IPS-18a (cell line): ENCODE results near the gene NOD2.

Source experiments
- H3K27ac ChIP-seq: one replicate; pipeline ENCODE4 v1.5.1; 2013; ENCODE audit warnings: low read length
- H3K27me3 ChIP-seq: one replicate; pipeline ENCODE4 v1.6.1; 2013; ENCODE audit warnings: mild to moderate bottlenecking, low read length; ENCODE audit not compliant: control insufficient read depth, insufficient read depth
- H3K36me3 ChIP-seq: one replicate; pipeline ENCODE4 v1.6.1; 2013; ENCODE audit warnings: low read depth, low read length; ENCODE audit not compliant: control insufficient read depth
- H3K4me1 ChIP-seq: one replicate; pipeline ENCODE4 v1.6.1; 2013; ENCODE audit warnings: low read depth, low read length; ENCODE audit not compliant: control insufficient read depth
- H3K4me3 ChIP-seq: one replicate; pipeline ENCODE4 v1.5.1; 2013; ENCODE audit warnings: low read length
- H3K9ac ChIP-seq: one replicate; pipeline ENCODE4 v1.6.1; 2013; ENCODE audit warnings: mild to moderate bottlenecking, low read length, moderate library complexity
- H3K9me3 ChIP-seq: one replicate; pipeline ENCODE4 v1.6.1; 2013; ENCODE audit warnings: low read depth, low read length; ENCODE audit not compliant: control insufficient read depth

NOD2 gene

GRCh38 chr16:50684823-50685461 is 8.5 kb upstream of the NOD2 start:
- no peak overlapping the region for H3K4me3 ChIP-seq
- no peaks in the 10 kb centered on the region for H3K9me3 ChIP-seq
- no peak overlapping the region for H3K27ac ChIP-seq
- H3K27me3 ChIP-seq = no peaks in the 10 kb centered on the region
- H3K9ac ChIP-seq = no peak overlapping the region
- H3K4me1 ChIP-seq = no peaks in the 10 kb centered on the region
- H3K36me3 ChIP-seq = no peaks in the 10 kb centered on the region

DNA sequence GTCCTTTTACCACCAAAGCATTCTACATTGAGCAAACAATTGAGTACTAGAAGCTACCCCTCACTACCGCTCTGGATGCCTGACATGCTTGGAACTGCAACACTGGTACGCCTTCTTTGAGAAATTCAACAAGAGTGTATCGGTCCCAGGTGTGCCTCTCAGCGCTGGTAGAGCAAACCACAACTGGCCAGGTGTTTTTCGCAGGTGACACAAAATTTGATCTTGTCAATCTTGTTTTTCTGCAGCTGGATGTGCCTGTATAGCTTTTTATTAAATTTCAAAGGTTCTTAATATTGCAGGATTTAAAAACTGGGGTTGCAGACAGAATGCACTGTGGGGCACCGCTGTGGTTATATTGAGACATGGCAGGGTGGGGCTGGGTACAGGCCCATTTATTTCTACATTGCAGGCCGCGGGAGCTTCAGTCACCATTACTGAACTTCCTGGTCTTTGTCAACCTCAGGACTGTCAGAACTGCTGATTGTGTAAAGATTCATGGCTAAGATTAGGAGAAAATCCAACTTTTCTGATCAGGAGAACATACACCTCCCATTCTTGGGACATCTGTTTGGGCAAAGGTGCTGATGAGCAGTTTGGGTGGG is 7.8 kb upstream of the NOD2 start:
- Histone ChIP-seq H3K36me3 (no peaks in the 10 kb centered on the region), H3K9me3 (no peaks in the 10 kb centered on the region), H3K9ac (no peak overlapping the region), H3K27me3 (no peaks in the 10 kb centered on the region), H3K4me3 (no peak overlapping the region), H3K27ac (no peak overlapping the region), H3K4me1 (no peaks in the 10 kb centered on the region)

- H3K27ac ChIP-seq = no peak overlapping the region
- no peaks in the 10 kb centered on the region for H3K4me1 ChIP-seq
- no peaks in the 10 kb centered on the region for H3K9me3 ChIP-seq
- H3K27me3 ChIP-seq = peaks cover 10% of the 10 kb centered on the region
- no peaks in the 10 kb centered on the region for H3K36me3 ChIP-seq
- H3K9ac ChIP-seq = no peak overlapping the region
- H3K4me3 ChIP-seq = no peak overlapping the region
Measured at GRCh38 chr16:50688083-50688482, 5.3 kb upstream of the NOD2 start.

DNA sequence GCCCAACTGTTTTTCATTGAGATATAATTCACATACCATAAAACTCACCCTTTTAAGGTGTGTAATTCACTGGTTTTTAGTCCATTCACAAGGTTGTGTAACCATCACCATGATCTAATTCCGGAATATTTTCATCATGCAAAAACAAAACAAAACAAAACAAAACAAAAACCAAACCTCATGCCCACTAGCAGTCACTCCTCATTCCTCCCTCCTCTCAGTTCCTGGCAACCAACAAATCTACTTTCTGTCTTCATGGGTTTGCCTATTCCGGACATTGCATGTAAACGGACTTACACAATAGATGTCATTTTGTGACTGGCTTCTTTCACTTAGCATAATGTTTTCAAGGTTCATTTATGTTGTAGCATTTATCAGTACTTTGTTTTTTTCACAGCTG is 4.5 kb upstream of the NOD2 start:
- no peak overlapping the region for H3K27ac ChIP-seq
- peaks cover 16% of the 10 kb centered on the region for H3K27me3 ChIP-seq
- H3K9ac ChIP-seq = no peak overlapping the region
- H3K4me3 ChIP-seq = no peak overlapping the region
- no peaks in the 10 kb centered on the region for H3K9me3 ChIP-seq
- no peaks in the 10 kb centered on the region for H3K36me3 ChIP-seq
- no peaks in the 10 kb centered on the region for H3K4me1 ChIP-seq

DNA sequence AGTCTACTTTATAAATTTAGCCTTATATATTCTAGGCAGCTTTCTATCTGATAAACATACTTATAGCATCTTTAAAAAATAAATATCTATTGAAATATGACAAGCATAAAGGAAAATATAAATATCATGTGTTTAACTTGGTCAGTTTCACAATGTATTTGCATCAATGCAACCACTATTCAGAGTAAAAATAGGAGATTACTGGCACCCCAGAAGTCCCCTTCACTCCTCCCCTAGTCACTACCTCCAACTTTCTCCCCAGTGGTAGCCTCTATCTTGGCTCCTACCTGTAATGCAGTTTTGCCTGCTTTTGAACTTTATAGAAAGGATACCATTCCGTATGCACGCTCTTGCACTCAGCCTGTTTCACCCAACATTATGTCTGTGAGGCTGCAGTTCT is 3.2 kb upstream of the NOD2 start:
- Histone ChIP-seq H3K27ac (no peak overlapping the region), H3K9ac (no peak overlapping the region), H3K4me1 (no peaks in the 10 kb centered on the region), H3K9me3 (no peaks in the 10 kb centered on the region), H3K27me3 (peaks cover 24% of the 10 kb centered on the region), H3K36me3 (no peaks in the 10 kb centered on the region), H3K4me3 (no peak overlapping the region)

DNA sequence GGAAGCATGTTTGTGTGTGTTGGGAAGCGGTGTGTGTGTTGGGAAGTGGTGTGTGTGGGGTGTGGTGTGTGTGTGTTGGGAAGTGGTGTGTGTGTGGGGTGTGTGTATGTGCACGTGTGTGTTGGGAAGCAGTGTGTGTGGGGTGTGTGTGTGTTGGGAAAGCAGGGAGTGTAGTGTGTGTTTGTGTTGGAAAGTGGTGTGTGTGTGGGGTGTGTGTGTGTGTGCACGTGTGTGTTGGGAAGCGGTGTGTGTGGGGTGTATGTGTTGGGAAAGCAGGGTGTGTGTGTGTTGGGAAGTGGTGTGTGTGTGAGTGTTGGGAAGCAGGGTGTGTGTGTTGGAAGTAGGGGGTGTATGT is 785 bp upstream of the NOD2 start:
- Histone ChIP-seq H3K9ac (no peak overlapping the region), H3K27ac (no peak overlapping the region), H3K9me3 (no peaks in the 10 kb centered on the region), H3K4me3 (no peak overlapping the region), H3K36me3 (no peaks in the 10 kb centered on the region), H3K27me3 (peaks cover 24% of the 10 kb centered on the region), H3K4me1 (no peaks in the 10 kb centered on the region)

GRCh38 chr16:50694206-50694605 is 800 bp downstream of the NOD2 start:
- Histone ChIP-seq H3K4me3 (no peak overlapping the region), H3K4me1 (no peaks in the 10 kb centered on the region), H3K9me3 (no peaks in the 10 kb centered on the region), H3K9ac (no peak overlapping the region), H3K36me3 (no peaks in the 10 kb centered on the region), H3K27me3 (peaks cover 24% of the 10 kb centered on the region), H3K27ac (no peak overlapping the region)

GRCh38 chr16:50695017-50696000 is 1.9 kb downstream of the NOD2 start:
- H3K4me1 ChIP-seq = no peaks in the 10 kb centered on the region
- no peaks in the 10 kb centered on the region for H3K9me3 ChIP-seq
- no peak overlapping the region for H3K27ac ChIP-seq
- no peak overlapping the region for H3K9ac ChIP-seq
- H3K4me3 ChIP-seq = no peak overlapping the region
- peaks cover 24% of the 10 kb centered on the region for H3K27me3 ChIP-seq
- no peaks in the 10 kb centered on the region for H3K36me3 ChIP-seq

GRCh38 chr16:50696126-50696525 is 2.7 kb downstream of the NOD2 start:
- Histone ChIP-seq H3K36me3 (no peaks in the 10 kb centered on the region), H3K27ac (no peak overlapping the region), H3K9ac (no peak overlapping the region), H3K4me3 (no peak overlapping the region), H3K9me3 (no peaks in the 10 kb centered on the region), H3K4me1 (no peaks in the 10 kb centered on the region), H3K27me3 (peaks cover 24% of the 10 kb centered on the region)

- Histone ChIP-seq H3K36me3 (no peaks in the 10 kb centered on the region), H3K27me3 (peaks cover 24% of the 10 kb centered on the region), H3K4me1 (no peaks in the 10 kb centered on the region), H3K4me3 (no peak overlapping the region), H3K27ac (no peak overlapping the region), H3K9me3 (no peaks in the 10 kb centered on the region), H3K9ac (no peak overlapping the region)
Measured at GRCh38 chr16:50696575-50697420, 3.4 kb downstream of the NOD2 start.

DNA sequence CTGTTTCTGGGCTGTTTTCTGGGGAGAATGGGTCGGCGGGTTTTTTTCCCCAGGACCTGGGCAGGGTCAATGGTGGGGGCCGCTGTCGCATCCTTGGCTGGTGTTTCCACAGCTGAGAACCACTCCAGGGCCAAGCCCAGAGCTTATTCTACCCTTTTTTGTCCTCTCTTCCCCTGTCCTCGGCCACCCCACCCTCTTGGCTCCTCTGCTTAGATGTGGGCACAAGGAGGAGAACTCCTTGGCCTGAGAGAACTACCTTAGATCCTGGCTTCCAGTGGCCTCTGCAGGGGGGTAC is 4.0 kb downstream of the NOD2 start:
- Histone ChIP-seq H3K36me3 (no peaks in the 10 kb centered on the region), H3K4me1 (no peaks in the 10 kb centered on the region), H3K27me3 (peaks cover 21% of the 10 kb centered on the region), H3K4me3 (no peak overlapping the region), H3K27ac (no peak overlapping the region), H3K9ac (no peak overlapping the region), H3K9me3 (no peaks in the 10 kb centered on the region)
